Measurements from ENCODE around the gene CROCC2. TPM values are rescaled to one million over a fixed set of nuclear protein-coding genes. Genes with fewer than 3 reads are reported as not detected.
"Not testable (repeated sequence)": the region's sequence is repeated elsewhere in the genome, so short reads cannot be mapped to it uniquely, and the experiment has no call there.

CROCC2 gene
- total RNA-seq, 1 donor from 2014 or later: 3.1 TPM

GRCh38 chr2:240965905-240966456, 59.8 kb downstream of the CROCC2 start:
- DNase-seq (ENCODE audit: low spot score): no peak

- DNase-seq (ENCODE audit: low spot score): no peak
Measured at GRCh38 chr2:240966457-240966905, 60.3 kb downstream of the CROCC2 start.

GRCh38 chr2:240966906-240967680, 61.0 kb downstream of the CROCC2 start:
- no peak for DNase-seq (ENCODE audit: low spot score)

GRCh38 chr2:240967681-240968621, 61.8 kb downstream of the CROCC2 start:
- no peak for DNase-seq (ENCODE audit: low spot score)

- DNase-seq (ENCODE audit: low spot score): no peak
Measured at GRCh38 chr2:240968731-240969624, 62.8 kb downstream of the CROCC2 start.

- DNase-seq (ENCODE audit: low spot score): no peak
Measured at GRCh38 chr2:240970104-240970503, 64.0 kb downstream of the CROCC2 start.

- no peak for DNase-seq (ENCODE audit: low spot score)
Measured at GRCh38 chr2:240970816-240971215, 64.7 kb downstream of the CROCC2 start.

GRCh38 chr2:240972201-240972600, 66.1 kb downstream of the CROCC2 start:
- no peak for DNase-seq (ENCODE audit: low spot score)

GRCh38 chr2:240972636-240973521, 66.7 kb downstream of the CROCC2 start:
- DNase-seq (ENCODE audit: low spot score): no peak

- no peak for DNase-seq (ENCODE audit: low spot score)
Measured at GRCh38 chr2:240974771-240975572, 68.8 kb downstream of the CROCC2 start.

- not testable (repeated sequence) for DNase-seq (ENCODE audit: low spot score)
Measured at GRCh38 chr2:240975903-240976302, 69.8 kb downstream of the CROCC2 start.

- no peak for DNase-seq (ENCODE audit: low spot score)
Measured at GRCh38 chr2:240981280-240981679, 75.1 kb downstream of the CROCC2 start.

GRCh38 chr2:240981871-240982800, 76.0 kb downstream of the CROCC2 start:
- DNase-seq (ENCODE audit: low spot score): no peak

GRCh38 chr2:240982821-240983281, 76.7 kb downstream of the CROCC2 start:
- DNase-seq (ENCODE audit: low spot score): no peak

GRCh38 chr2:240983361-240983995, 77.3 kb downstream of the CROCC2 start:
- no peak for DNase-seq (ENCODE audit: low spot score)

GRCh38 chr2:240983996-240984498, 77.9 kb downstream of the CROCC2 start:
- no peak for DNase-seq (ENCODE audit: low spot score)
